Stimulated activated CD4-positive, alpha-beta T cell treated with anti-CD3 and anti-CD28 coated beads, Interleukin-1b, Interleukin-23, amount 100 ng/mL, for 48 hours (primary cell): ENCODE results near the gene NEK4.

Experiments
- DNase-seq: peaks from one replicate; pipeline ENCODE4 v3.0.0-alpha.2; 2020

NEK4 gene

GRCh38 chr3:52792961-52793695 is 22.4 kb upstream of the NEK4 start:
- DNase-seq: no peak

- no peak for DNase-seq
Observed at GRCh38 chr3:52792413-52792812, 21.7 kb upstream of the NEK4 start.

- DNase-seq: no peak
Observed at GRCh38 chr3:52791928-52792327, 21.2 kb upstream of the NEK4 start.

GRCh38 chr3:52791366-52791765 is 20.6 kb upstream of the NEK4 start:
- no peak for DNase-seq

GRCh38 chr3:52790741-52791140 is 20.0 kb upstream of the NEK4 start:
- no peak for DNase-seq

GRCh38 chr3:52790337-52790736 is 19.6 kb upstream of the NEK4 start:
- DNase-seq: no peak

GRCh38 chr3:52789746-52790040 is 19.0 kb upstream of the NEK4 start:
- DNase-seq: no peak

GRCh38 chr3:52788890-52789745 is 18.4 kb upstream of the NEK4 start:
- no peak for DNase-seq

- DNase-seq: no peak
Observed at GRCh38 chr3:52787672-52788625, 17.2 kb upstream of the NEK4 start.

- no peak for DNase-seq
Observed at GRCh38 chr3:52787246-52787645, 16.5 kb upstream of the NEK4 start.

- DNase-seq: no peak
Observed at GRCh38 chr3:52786330-52787215, 15.8 kb upstream of the NEK4 start.

- DNase-seq: no peak
Observed at GRCh38 chr3:52784931-52785590, 14.3 kb upstream of the NEK4 start.

GRCh38 chr3:52784021-52784621 is 13.4 kb upstream of the NEK4 start:
- DNase-seq: no peak

GRCh38 chr3:52783211-52783555 is 12.4 kb upstream of the NEK4 start:
- DNase-seq: no peak

GRCh38 chr3:52782412-52783210 is 11.9 kb upstream of the NEK4 start:
- no peak for DNase-seq

- no peak for DNase-seq
Observed at GRCh38 chr3:52781741-52782140, 11.0 kb upstream of the NEK4 start.

GRCh38 chr3:52779837-52780585 is 9.3 kb upstream of the NEK4 start:
- DNase-seq: no peak

- DNase-seq: no peak
Observed at GRCh38 chr3:52779011-52779836, 8.5 kb upstream of the NEK4 start.
